NCI-H2227 (cell line): ENCODE results near the gene ITGB6.

Source experiments
- DNase-seq: peaks from one replicate; lab custom pipeline; 2025; ENCODE audit not compliant: unreplicated experiment; lab: John Stamatoyannopoulos, UW

ITGB6 gene

GRCh38 chr2:160222546-160223283 lies 22.6 kb upstream of the ITGB6 start:
- DNase-seq: no peak

GRCh38 chr2:160221391-160222276 lies 21.6 kb upstream of the ITGB6 start:
- DNase-seq: no peak

GRCh38 chr2:160220545-160221009 lies 20.5 kb upstream of the ITGB6 start:
- DNase-seq: no peak

GRCh38 chr2:160220026-160220425 lies 20.0 kb upstream of the ITGB6 start:
- no peak for DNase-seq

GRCh38 chr2:160214461-160215445 lies 14.7 kb upstream of the ITGB6 start:
- DNase-seq: no peak

GRCh38 chr2:160213511-160213910 lies 13.4 kb upstream of the ITGB6 start:
- DNase-seq: no peak

- DNase-seq: peak; percentile 36
These were observed 10.6 kb upstream of the ITGB6 start for GRCh38 chr2:160210599-160211138.

GRCh38 chr2:160209516-160209856 lies 9.4 kb upstream of the ITGB6 start:
- no peak for DNase-seq

GRCh38 chr2:160208655-160209515 lies 8.8 kb upstream of the ITGB6 start:
- DNase-seq: no peak

GRCh38 chr2:160207804-160208654 lies 8.0 kb upstream of the ITGB6 start:
- DNase-seq: no peak

GRCh38 chr2:160207271-160207670 lies 7.2 kb upstream of the ITGB6 start:
- DNase-seq: no peak

GRCh38 chr2:160206436-160206835 lies 6.4 kb upstream of the ITGB6 start:
- no peak for DNase-seq

- no peak for DNase-seq
These were observed 5.4 kb upstream of the ITGB6 start for GRCh38 chr2:160205505-160205904.

- DNase-seq: no peak
These were observed 3.4 kb upstream of the ITGB6 start for GRCh38 chr2:160203422-160203821.

GRCh38 chr2:160203007-160203406 lies 2.9 kb upstream of the ITGB6 start:
- DNase-seq: no peak

- DNase-seq: no peak
These were observed 1.9 kb upstream of the ITGB6 start for GRCh38 chr2:160201849-160202539.

- no peak for DNase-seq
These were observed 849 bp upstream of the ITGB6 start for GRCh38 chr2:160200921-160201320.

GRCh38 chr2:160199053-160199452 lies 1.0 kb downstream of the ITGB6 start:
- DNase-seq: no peak
